H1 (cell line): ENCODE data around the gene CRTAC1. TPM values are rescaled to one million over a fixed set of nuclear protein-coding genes. Genes with fewer than 3 reads are reported as not detected.

ENCODE experiments used
- CTCF ChIA-PET: fragments of 300-600 bp; sonication (Branson Sonifier 250); formaldehyde crosslinking; loops from one replicate; lab custom pipeline; 2021; ENCODE audit not compliant: partially characterized antibody; lab: Charles Lee
- POLR2A ChIA-PET: fragments of 300-600 bp; sonication (Branson Sonifier 250); formaldehyde crosslinking; loops from one replicate; lab custom pipeline; 2021; ENCODE audit warnings: inconsistent platforms; ENCODE audit not compliant: partially characterized antibody; lab: Charles Lee
- DNase-seq, 2 experiments: peaks; one replicate each; pipeline versions ENCODE4 v3.0.0 to v3.0.0-alpha.2; 2010 to 2022; ENCODE audit warnings: low spot score in 2 of 2, low read depth in 1 of 2, mixed read lengths in 1 of 2
- FAIRE-seq: peaks from 2 replicates; lab custom pipeline; 2011; peaks lifted over from hg19 to GRCh38; lab: Jason Lieb, UNC
- H2AFZ ChIP-seq: 2 replicates; pipeline ENCODE4 v1.8.1; 2012; ENCODE audit warnings: low read length, inconsistent platforms
- H2AK5ac ChIP-seq: 2 replicates; pipeline ENCODE4 v1.6.1; 2013; ENCODE audit warnings: low read depth, low read length
- H2BK120ac ChIP-seq: replicated peaks from 2 replicates; pipeline ENCODE3; 2013; ENCODE audit warnings: low read depth, low read length, inconsistent platforms
- H2BK12ac ChIP-seq: 2 replicates; pipeline ENCODE4 v1.6.1; 2013; ENCODE audit warnings: low read depth, low read length
- H2BK15ac ChIP-seq: 2 replicates; pipeline ENCODE4 v1.6.1; 2013; ENCODE audit warnings: low read length
- H2BK20ac ChIP-seq: 2 replicates; pipeline ENCODE4 v1.6.1; 2013; ENCODE audit warnings: low read length
- H2BK5ac ChIP-seq: 2 replicates; pipeline ENCODE4 v1.6.1; 2013; ENCODE audit warnings: low read depth, low read length
- H3K14ac ChIP-seq: 2 replicates; pipeline ENCODE4 v1.6.1; 2013; ENCODE audit warnings: inconsistent platforms; ENCODE audit not compliant: insufficient read length
- H3K18ac ChIP-seq: 2 replicates; pipeline ENCODE4 v1.6.1; 2013; ENCODE audit warnings: low read length; ENCODE audit errors: extremely low read depth
- H3K23ac ChIP-seq: 2 replicates; pipeline ENCODE4 v1.6.1; 2013; ENCODE audit warnings: inconsistent platforms; ENCODE audit not compliant: insufficient read length
- H3K23me2 ChIP-seq: 2 replicates; pipeline ENCODE4 v1.6.1; 2013; ENCODE audit warnings: low read depth, low read length
- H3K27ac ChIP-seq: 2 replicates; pipeline ENCODE4 v1.6.1; 2011; ENCODE audit warnings: low read depth, low read length, inconsistent platforms
- H3K27me3 ChIP-seq, 4 experiments: replicated peaks in 1 of 4; 1 replicate in 1 of 4; 2 replicates in 3 of 4; pipeline versions ENCODE4 v1.6.1 to v1.8.1; 2011 to 2013; ENCODE audit warnings: low read length in 3 of 4, mild to moderate bottlenecking in 3 of 4, inconsistent platforms in 2 of 4, mixed read lengths in 2 of 4, moderate library complexity in 1 of 4; ENCODE audit not compliant: control insufficient read depth in 3 of 4, insufficient read depth in 3 of 4; ENCODE audit errors: extremely low read depth in 1 of 4
- H3K36me3 ChIP-seq, 4 experiments: 2 replicates each; pipeline versions ENCODE4 v1.6.1 to v1.8.1; 2011 to 2013; ENCODE audit warnings: mild to moderate bottlenecking in 4 of 4, low read length in 3 of 4, moderate library complexity in 2 of 4, control low read depth in 1 of 4, inconsistent platforms in 1 of 4; ENCODE audit not compliant: insufficient read depth in 4 of 4, control insufficient read depth in 2 of 4
- H3K4ac ChIP-seq: replicated peaks from 2 replicates; pipeline ENCODE3; 2013; ENCODE audit warnings: low read length, low read depth, mixed read lengths, inconsistent platforms; ENCODE audit not compliant: insufficient read length
- H3K4me1 ChIP-seq, 4 experiments: replicated peaks in 1 of 4; 1 replicate in 1 of 4; 2 replicates in 3 of 4; pipeline versions ENCODE4 v1.6.1 to v1.8.1; 2011 to 2013; ENCODE audit warnings: low read length in 3 of 4, inconsistent platforms in 2 of 4, mixed read lengths in 1 of 4; ENCODE audit not compliant: insufficient read depth in 4 of 4, control insufficient read depth in 3 of 4
- H3K4me2 ChIP-seq, 2 experiments: 2 replicates each; pipeline versions ENCODE4 v1.6.1 to v1.8.1; 2011 to 2013; ENCODE audit warnings: low read depth in 2 of 2, low read length in 2 of 2, control low read depth in 1 of 2, inconsistent platforms in 1 of 2, mild to moderate bottlenecking in 1 of 2; ENCODE audit not compliant: insufficient read depth in 1 of 2
- H3K4me3 ChIP-seq, 4 experiments: fragments of 200-600, 300-600 bp in 1 of 4; sonication (generic), shearing (Covaris generic), sonication (Bioruptor Twin) in 1 of 4; 2 replicates each; pipeline versions ENCODE4 v1.5.1 to v1.8.1; 2011 to 2016; ENCODE audit warnings: low read length in 4 of 4, low read depth in 3 of 4, control low read depth in 2 of 4, inconsistent platforms in 2 of 4, mild to moderate bottlenecking in 2 of 4, mixed read lengths in 1 of 4, moderate library complexity in 1 of 4; ENCODE audit not compliant: insufficient read depth in 2 of 4; ENCODE audit errors: extremely low read depth in 1 of 4
- H3K56ac ChIP-seq: replicated peaks from 2 replicates; pipeline ENCODE3; 2013; ENCODE audit warnings: low read depth, mild to moderate bottlenecking, mixed read lengths, low read length, inconsistent platforms; ENCODE audit not compliant: insufficient read length
- H3K79me1 ChIP-seq: 2 replicates; pipeline ENCODE4 v1.6.1; 2013; ENCODE audit warnings: low read depth, low read length, control low read depth
- H3K79me2 ChIP-seq, 2 experiments: 2 replicates each; pipeline versions ENCODE4 v1.6.1 to v1.8.1; 2012 to 2013; ENCODE audit warnings: low read length in 2 of 2, mild to moderate bottlenecking in 2 of 2, inconsistent platforms in 1 of 2; ENCODE audit not compliant: insufficient read depth in 2 of 2, control insufficient read depth in 1 of 2
- H3K9ac ChIP-seq, 4 experiments: replicated peaks in 1 of 4; 1 replicate in 1 of 4; 2 replicates in 3 of 4; pipeline versions ENCODE4 v1.6.1 to v1.8.1; 2011 to 2013; ENCODE audit warnings: low read depth in 3 of 4, low read length in 3 of 4, control low read depth in 2 of 4, mild to moderate bottlenecking in 2 of 4, moderate library complexity in 2 of 4, inconsistent platforms in 1 of 4; ENCODE audit errors: extremely low read depth in 1 of 4
- H3K9me3 ChIP-seq, 2 experiments: 2 replicates each; pipeline versions ENCODE4 v1.6.1 to v1.8.1; 2012 to 2013; ENCODE audit warnings: mild to moderate bottlenecking in 2 of 2, moderate library complexity in 2 of 2, control low read depth in 1 of 2, inconsistent platforms in 1 of 2, low read depth in 1 of 2, low read length in 1 of 2, mixed read lengths in 1 of 2; ENCODE audit not compliant: insufficient read depth in 2 of 2
- H4K20me1 ChIP-seq, 2 experiments: replicated peaks in 1 of 2; 2 replicates each; pipeline versions ENCODE3 to v1.8.1; 2011 to 2013; ENCODE audit warnings: inconsistent platforms in 2 of 2, low read length in 2 of 2, mild to moderate bottlenecking in 1 of 2; ENCODE audit not compliant: insufficient read depth in 2 of 2, control insufficient read depth in 1 of 2
- H4K5ac ChIP-seq: 2 replicates; pipeline ENCODE4 v1.6.1; 2013; ENCODE audit warnings: low read length, low read depth, mixed read lengths, inconsistent platforms; ENCODE audit not compliant: insufficient read length
- H4K8ac ChIP-seq: 2 replicates; pipeline ENCODE4 v1.8.0; 2013; ENCODE audit warnings: mild to moderate bottlenecking, moderate library complexity, low read length, inconsistent platforms; ENCODE audit not compliant: insufficient read depth; ENCODE audit errors: extremely low read depth
- H4K91ac ChIP-seq: replicated peaks from 2 replicates; pipeline ENCODE3; 2013; ENCODE audit warnings: low read length, mixed read lengths, inconsistent platforms; ENCODE audit not compliant: insufficient read length
- BACH1 ChIP-seq: IDR thresholded peaks from 2 replicates; pipeline ENCODE4 v1.6.1; 2012; ENCODE audit warnings: low read length, improper control_type of control experiment
- POLR2A ChIP-seq, 2 experiments: IDR thresholded peaks; 1 replicate in 1 of 2; 2 replicates in 1 of 2; pipeline ENCODE4 v1.6.1; 2011; ENCODE audit warnings: low read depth in 2 of 2, low read length in 2 of 2, mild to moderate bottlenecking in 2 of 2; ENCODE audit errors: control extremely low read depth in 1 of 2
- RFX5 ChIP-seq: IDR thresholded peaks from 2 replicates; pipeline ENCODE4 v1.6.1; 2011; ENCODE audit warnings: low read depth, low read length, improper control_type of control experiment, borderline replicate concordance
- WGBS, 2 experiments: shearing (Covaris generic) in 1 of 2; methylation state at CpG; one replicate each; pipeline versions ENCODE4 v1.1.6 to v1.1.7; 2013 to 2015; ENCODE audit warnings: low lambda C conversion rate in 2 of 2, mixed read lengths in 2 of 2, inconsistent platforms in 1 of 2, low coverage in 1 of 2, missing lambda C conversion rate in 1 of 2; ENCODE audit not compliant: insufficient replicate concordance in 2 of 2, insufficient coverage in 1 of 2, insufficient read length in 1 of 2; ENCODE audit errors: extremely low coverage in 1 of 2, missing lambda C conversion rate in 1 of 2; 5-methylcytosine and 5-hydroxymethylcytosine counted together
- polyA plus RNA-seq, 7 experiments: library from polyadenylated mRNA; depleted of rRNA in 3 of 7; stranded (reverse) in 5 of 7; unstranded in 2 of 7; fragments of >200 nt in 5 of 7; fragments of 200-250 nt in 2 of 7; gene quantifications; 1 replicate in 5 of 7; 2 replicates in 1 of 7; 4 replicates in 1 of 7; pipeline versions ENCODE4 v1.2.1 to v1.2.3, GENCODE V29; 2011 to 2013; ENCODE audit warnings: missing spikeins in 2 of 7, mixed read lengths in 2 of 7
- total RNA-seq: library from RNA; stranded (reverse); fragmentation: NEBNext Ultra II Directional; extraction: Animal tissue kit (Norgen Biotek cat#: 25700); gene quantifications from 2 replicates; pipeline ENCODE4 v1.2.1, GENCODE V29; 2021

The CRTAC1 gene
- total and polyA plus RNA-seq, 2 of the 8 experiments (the other 6 are each of a cell fraction or from before 2014, with no cell fraction given) = 0.91 to 1.2 TPM

DNA sequence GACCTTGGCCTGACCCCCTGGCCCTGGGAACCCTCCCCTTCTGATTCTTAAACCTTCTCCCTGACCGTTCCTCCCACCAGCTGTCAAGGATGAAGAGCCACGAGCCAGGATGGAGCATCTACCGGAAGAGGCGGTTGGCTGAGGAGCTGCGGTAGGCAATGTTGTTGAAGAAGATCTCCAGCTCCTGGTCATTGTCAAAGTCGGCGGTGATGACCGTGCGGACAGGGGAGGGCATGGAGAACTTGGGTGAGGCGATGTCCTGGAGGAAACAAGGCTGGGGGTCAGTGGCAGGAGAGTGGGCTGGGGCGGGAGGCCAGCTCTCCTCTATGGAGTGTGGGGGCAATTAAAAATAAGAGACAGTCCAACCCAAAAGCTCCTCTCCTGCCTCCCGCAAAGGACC is 129.0 kb downstream of the CRTAC1 start:
- TF ChIP-seq RFX5 (no peak), BACH1 (no peak), POLR2A (IDR thresholded peaks at IDR 0.05; ENCODE audit: control extremely low read depth in 1 of 2, low read depth in 2 of 2, low read length in 2 of 2) (no peak)
- TF ChIP-seq, all 59 proteins: peak for 0
- ChIA-PET POLR2A (no interaction called here), CTCF (interaction anchor here (0.8 to 7.6 kb wide), 7 partner anchors 9 to 139 kb away, joined by 3 to 56 read pairs (median 4); partner anchors contain the start of gene CRTAC1)
- no peak overlapping the region for H3K14ac ChIP-seq
- H3K23me2 ChIP-seq = no peaks in the 10 kb centered on the region
- no peak overlapping the region for H3K9ac ChIP-seq
- H3K4me3 ChIP-seq = no peak overlapping the region
- DNase-seq (no peak), FAIRE-seq (no peak)
- H2BK12ac ChIP-seq = no peak overlapping the region
- H3K79me2 ChIP-seq = no peaks in the 10 kb centered on the region
- no peak overlapping the region for H3K27ac ChIP-seq
- no peaks in the 10 kb centered on the region for H3K36me3 ChIP-seq
- H2AK5ac ChIP-seq = no peak overlapping the region
- no peak overlapping the region for H3K23ac ChIP-seq
- H4K20me1 ChIP-seq = no peaks in the 10 kb centered on the region
- no peak overlapping the region for H3K4ac ChIP-seq
- no peak overlapping the region for H4K5ac ChIP-seq
- no peak overlapping the region for H2BK15ac ChIP-seq
- H3K4me2 ChIP-seq = no peak overlapping the region
- H4K8ac ChIP-seq = no peak overlapping the region
- H3K9me3 ChIP-seq = no peaks in the 10 kb centered on the region
- no peak overlapping the region for H2BK120ac ChIP-seq
- H3K4me1 ChIP-seq = peaks cover 0 to 4% (median 1%) of the 10 kb centered on the region in 4 experiments; a peak in 3 of 7 replicates
- no peak overlapping the region for H4K91ac ChIP-seq
- H3K56ac ChIP-seq = no peak overlapping the region
- WGBS, 2 experiments = 95% methylated on average over 12 of the region's 12 CpGs; no CpG with 5 or more reads in 1 of the 2 experiments
- H2AFZ ChIP-seq = no peak overlapping the region
- no peak overlapping the region for H2BK20ac ChIP-seq
- no peaks in the 10 kb centered on the region; a peak in 1 of 7 replicates for H3K27me3 ChIP-seq
- H3K18ac ChIP-seq = no peak overlapping the region
- H3K79me1 ChIP-seq = no peaks in the 10 kb centered on the region
- no peak overlapping the region for H2BK5ac ChIP-seq
